SK-N-SH (cell line): ENCODE data around the gene UBTF. TPM values are rescaled to one million over a fixed set of nuclear protein-coding genes. Genes with fewer than 3 reads are reported as not detected.
A peak's percentile ranks its signal among the peaks of the same experiment; 100 is the strongest.

Source experiments
- CTCF ChIA-PET: fragments of 300-600, 350-600 bp; formaldehyde crosslinking; extraction: SDS; loops from one replicate; lab custom pipeline; 2021; lab: Yijun Ruan, JAX
- POLR2A ChIA-PET: fragments of 350-600 bp; sonication (Branson Sonifier 250); formaldehyde crosslinking; extraction: SDS; loops from one replicate; lab custom pipeline; 2020; ENCODE audit warnings: antibody characterized with exemption, inconsistent platforms; lab: Yijun Ruan, JAX
- DNase-seq: peaks from one replicate; pipeline ENCODE4 v3.0.0; 2012
- H2AFZ ChIP-seq: fragments of 200-600 bp; sonication (generic); 2 replicates; pipeline ENCODE4 v1.8.1; 2016; ENCODE audit warnings: antibody characterized with exemption, mild to moderate bottlenecking, low read depth
- H3F3A ChIP-seq: fragments of 200-600 bp; sonication (generic); replicated peaks from 2 replicates; pipeline ENCODE3; 2016; ENCODE audit warnings: antibody characterized with exemption, mild to moderate bottlenecking; ENCODE audit not compliant: insufficient read depth
- H3K27ac ChIP-seq, 2 experiments: fragments of 200-500 bp in 1 of 2; fragments of 200-600 bp in 1 of 2; sonication (Bioruptor generic) in 1 of 2; sonication (generic), shearing (Covaris generic) in 1 of 2; 2 replicates each; pipeline versions ENCODE4 v1.5.1 to v1.6.1; 2014 to 2016; ENCODE audit warnings: low read depth in 2 of 2, inconsistent platforms in 1 of 2, low read length in 1 of 2, mild to moderate bottlenecking in 1 of 2, mixed read lengths in 1 of 2
- H3K27me3 ChIP-seq: fragments of 200-600 bp; sonication (generic), shearing (Covaris generic); 2 replicates; pipeline ENCODE4 v1.6.1; 2016; ENCODE audit warnings: mixed run types; ENCODE audit not compliant: insufficient read depth
- H3K36me3 ChIP-seq, 2 experiments: fragments of 200-500 bp in 1 of 2; fragments of 200-600 bp in 1 of 2; sonication (Bioruptor generic) in 1 of 2; sonication (generic) in 1 of 2; replicated peaks in 1 of 2; 2 replicates each; pipeline versions ENCODE3 to v1.5.1; 2014 to 2016; ENCODE audit warnings: low read length in 1 of 2, mild to moderate bottlenecking in 1 of 2; ENCODE audit not compliant: insufficient read depth in 2 of 2, control insufficient read depth in 1 of 2
- H3K4me1 ChIP-seq, 2 experiments: fragments of 200-500 bp in 1 of 2; fragments of 200-600 bp in 1 of 2; sonication (Bioruptor generic) in 1 of 2; sonication (generic), shearing (Covaris generic) in 1 of 2; 2 replicates each; pipeline versions ENCODE4 v1.5.1 to v1.6.1; 2014 to 2016; ENCODE audit warnings: low read depth in 1 of 2, low read length in 1 of 2, mixed run types in 1 of 2; ENCODE audit not compliant: insufficient read depth in 2 of 2, control insufficient read depth in 1 of 2
- H3K4me2 ChIP-seq: fragments of 200-600 bp; sonication (generic), shearing (Covaris generic); 2 replicates; pipeline ENCODE4 v1.6.1; 2017; ENCODE audit warnings: mixed run types
- H3K4me3 ChIP-seq, 2 experiments: fragments of 200-500 bp in 1 of 2; fragments of 200-600 bp in 1 of 2; sonication (Bioruptor generic) in 1 of 2; sonication (generic), shearing (Covaris generic) in 1 of 2; 2 replicates each; pipeline versions ENCODE4 v1.5.1 to v1.8.1; 2014 to 2016; ENCODE audit warnings: low read depth in 2 of 2, inconsistent platforms in 1 of 2, low read length in 1 of 2, mild to moderate bottlenecking in 1 of 2, mixed read lengths in 1 of 2, moderate library complexity in 1 of 2
- H3K79me2 ChIP-seq: fragments of 200-600 bp; sonication (generic); 2 replicates; pipeline ENCODE4 v1.8.1; 2017; ENCODE audit warnings: mild to moderate bottlenecking; ENCODE audit not compliant: insufficient read depth
- H3K9ac ChIP-seq: fragments of 200-600 bp; sonication (generic); 2 replicates; pipeline ENCODE4 v1.6.1; 2017; ENCODE audit warnings: mixed run types
- H3K9me2 ChIP-seq: fragments of 200-600 bp; sonication (generic); 2 replicates; pipeline ENCODE4 v1.6.1; 2017; ENCODE audit warnings: mixed run types
- H3K9me3 ChIP-seq: fragments of 200-600 bp; sonication (generic); 2 replicates; pipeline ENCODE4 v1.6.1; 2017; ENCODE audit warnings: mixed run types, mild to moderate bottlenecking, moderate library complexity
- H4K20me1 ChIP-seq: fragments of 200-600 bp; sonication (generic); 2 replicates; pipeline ENCODE4 v1.6.1; 2017; ENCODE audit warnings: mild to moderate bottlenecking, mixed run types; ENCODE audit not compliant: insufficient read depth
- ELF1 ChIP-seq: IDR thresholded peaks from 2 replicates; pipeline ENCODE4 v1.4.0; 2012
- EP300 ChIP-seq, 2 experiments: IDR thresholded peaks; 2 replicates each; pipeline versions ENCODE4 v1.4.0 to v1.6.1; 2012; ENCODE audit warnings: borderline replicate concordance in 1 of 2, low read depth in 1 of 2, low read length in 1 of 2
- FOSL2 ChIP-seq: IDR thresholded peaks from 2 replicates; pipeline ENCODE4 v1.4.0; 2012; ENCODE audit warnings: low read depth, mild to moderate bottlenecking, moderate library complexity, borderline replicate concordance
- IRF3 ChIP-seq: fragments of 150-350 bp; IDR thresholded peaks from 2 replicates; pipeline ENCODE4 v1.6.1; 2016; ENCODE audit warnings: mild to moderate bottlenecking, low read depth, low read length
- MAX ChIP-seq: IDR thresholded peaks from 2 replicates; pipeline ENCODE4 v1.4.0; 2012; ENCODE audit warnings: low read depth
- NRF1 ChIP-seq: IDR thresholded peaks from 2 replicates; pipeline ENCODE4 v1.6.1; 2012; ENCODE audit warnings: low read depth, mild to moderate bottlenecking, low read length
- RAD21 ChIP-seq: IDR thresholded peaks from 2 replicates; pipeline ENCODE4 v1.6.1; 2012; ENCODE audit warnings: mild to moderate bottlenecking, low read length
- RCOR1 ChIP-seq: fragments of 150-350 bp; IDR thresholded peaks from 2 replicates; pipeline ENCODE4 v1.6.1; 2017; ENCODE audit warnings: antibody characterized with exemption, low read length
- SIN3A ChIP-seq: IDR thresholded peaks from 2 replicates; pipeline ENCODE4 v1.6.1; 2012; ENCODE audit warnings: low read depth, mild to moderate bottlenecking, low read length, moderate library complexity, borderline replicate concordance
- SMC3 ChIP-seq: IDR thresholded peaks from 2 replicates; pipeline ENCODE4 v1.6.1; 2012; ENCODE audit warnings: low read depth, low read length, improper control_type of control experiment
- TAF1 ChIP-seq: IDR thresholded peaks from 2 replicates; pipeline ENCODE4 v1.6.1; 2012; ENCODE audit warnings: low read depth, mild to moderate bottlenecking, low read length, moderate library complexity, borderline replicate concordance
- TCF12 ChIP-seq: IDR thresholded peaks from 2 replicates; pipeline ENCODE4 v1.4.0; 2012
- WGBS: methylation state at CpG from one replicate; pipeline ENCODE4 v1.1.6; 2017; ENCODE audit warnings: low lambda C conversion rate; 5-methylcytosine and 5-hydroxymethylcytosine counted together
- polyA plus RNA-seq, 3 experiments: library from polyadenylated mRNA; depleted of rRNA; stranded (reverse); fragments of >200 nt; gene quantifications; 2 replicates each; pipeline ENCODE4 v1.2.3, GENCODE V29; 2012

Gene UBTF
- polyA plus RNA-seq, 1 of the 3 experiments (the other 2 are of a cell fraction), result 37.2 TPM

- no peak overlapping the region for H3K4me2 ChIP-seq
- H3K27me3 ChIP-seq, result no peaks in the 10 kb centered on the region
- H3K79me2 ChIP-seq, result no peaks in the 10 kb centered on the region
- ChIA-PET POLR2A (interaction anchor here (0.6 to 1.4 kb wide), 3 partner anchors 15 to 28 kb away, joined by 4 read pairs; partner anchors contain the start of gene TMUB2), CTCF (interaction anchor here (1.0 to 1.4 kb wide), 9 partner anchors 12 to 262 kb away, joined by 3 to 6 read pairs (median 3); partner anchors contain the start of gene HDAC5)
- WGBS, result 96% methylated on average over 11 of the region's 17 CpGs
- no peaks in the 10 kb centered on the region for H4K20me1 ChIP-seq
- no peak overlapping the region for H3K9ac ChIP-seq
- peaks cover 7 to 11% of the 10 kb centered on the region in 2 experiments; a peak in 1 of 4 replicates for H3K4me1 ChIP-seq
- no peaks in the 10 kb centered on the region for H3K9me2 ChIP-seq
- H2AFZ ChIP-seq, result no peak overlapping the region
- H3K9me3 ChIP-seq, result no peaks in the 10 kb centered on the region
- no peak overlapping the region for H3K4me3 ChIP-seq
- TF ChIP-seq EP300 (IDR thresholded peaks at IDR 0.05; ENCODE audit: borderline replicate concordance in 1 of 2, low read depth in 1 of 2, low read length in 1 of 2) (no peak), TCF12 (no peak), IRF3 (no peak), RAD21 (no peak)
- H3K27ac ChIP-seq, result no peak overlapping the region
- DNase-seq, result no peak
- H3K36me3 ChIP-seq, result peaks cover 0 to 2% of the 10 kb centered on the region in 2 experiments
- peaks cover 12% of the 10 kb centered on the region for H3F3A ChIP-seq
Measured at GRCh38 chr17:44171931-44172455, 47.5 kb downstream of the UBTF start.

- Histone ChIP-seq H3K9ac (no peak within 1 kb of the TSS), H3K79me2 (no peaks in the 10 kb centered on the region), H2AFZ (no peak within 1 kb of the TSS), H3F3A (peaks cover 6% of the 10 kb centered on the region), H3K4me3 (no peak within 1 kb of the TSS), H3K4me2 (peak within 1 kb of the TSS; percentile 7), H4K20me1 (no peaks in the 10 kb centered on the region), H3K9me3 (no peaks in the 10 kb centered on the region), H3K27ac (no peak within 1 kb of the TSS), H3K36me3 (no peaks in the 10 kb centered on the region), H3K27me3 (no peaks in the 10 kb centered on the region), H3K9me2 (no peaks in the 10 kb centered on the region), H3K4me1 (peaks cover 7 to 11% of the 10 kb centered on the region in 2 experiments; a peak in 1 of 4 replicates)
- POLR2A ChIA-PET, result interaction anchor here (1.4 kb wide), 1 partner anchor 16 kb away, joined by 4 read pairs; the partner anchor contains the start of gene TMUB2
- peak; percentile 48 for DNase-seq
- no peak for TF ChIP-seq FOSL2
- TF ChIP-seq SMC3, result no peak
- TF ChIP-seq RCOR1, result no peak
- no peak for TF ChIP-seq SIN3A
- TF ChIP-seq NRF1, result no peak
- TF ChIP-seq IRF3, result no peak
- TF ChIP-seq ELF1, result no peak
- no peak for TF ChIP-seq TAF1
- TF ChIP-seq MAX, result no peak
- WGBS, result 82% methylated on average over 16 of the region's 21 CpGs
- CTCF ChIA-PET, result interaction anchor here (0.7 to 1.4 kb wide), 8 partner anchors 14 to 1048 kb away, joined by 3 to 5 read pairs (median 3); partner anchors contain the start of gene TMUB2
Measured at GRCh38 chr17:44170499-44171201, 48.8 kb downstream of the UBTF start, which contains the start of gene ASB16. Gene ASB16 (plus strand): TSS chr17:44170704. CDS start chr17:44170790, 86 bp downstream.
